GM19035 (cell line): Measurements from ENCODE around the gene ESPNL.
A peak's percentile ranks its signal among the peaks of the same experiment; 100 is the strongest.
"Not testable (repeated sequence)": the region's sequence is repeated elsewhere in the genome, so short reads cannot be mapped to it uniquely, and the experiment has no call there.

Source experiments
- ATAC-seq: cut with Tn5 transposase; IDR thresholded peaks from one replicate; pipeline ENCODE4 v1.9.1; 2021; ENCODE audit not compliant: unreplicated experiment

Gene ESPNL, protein sequence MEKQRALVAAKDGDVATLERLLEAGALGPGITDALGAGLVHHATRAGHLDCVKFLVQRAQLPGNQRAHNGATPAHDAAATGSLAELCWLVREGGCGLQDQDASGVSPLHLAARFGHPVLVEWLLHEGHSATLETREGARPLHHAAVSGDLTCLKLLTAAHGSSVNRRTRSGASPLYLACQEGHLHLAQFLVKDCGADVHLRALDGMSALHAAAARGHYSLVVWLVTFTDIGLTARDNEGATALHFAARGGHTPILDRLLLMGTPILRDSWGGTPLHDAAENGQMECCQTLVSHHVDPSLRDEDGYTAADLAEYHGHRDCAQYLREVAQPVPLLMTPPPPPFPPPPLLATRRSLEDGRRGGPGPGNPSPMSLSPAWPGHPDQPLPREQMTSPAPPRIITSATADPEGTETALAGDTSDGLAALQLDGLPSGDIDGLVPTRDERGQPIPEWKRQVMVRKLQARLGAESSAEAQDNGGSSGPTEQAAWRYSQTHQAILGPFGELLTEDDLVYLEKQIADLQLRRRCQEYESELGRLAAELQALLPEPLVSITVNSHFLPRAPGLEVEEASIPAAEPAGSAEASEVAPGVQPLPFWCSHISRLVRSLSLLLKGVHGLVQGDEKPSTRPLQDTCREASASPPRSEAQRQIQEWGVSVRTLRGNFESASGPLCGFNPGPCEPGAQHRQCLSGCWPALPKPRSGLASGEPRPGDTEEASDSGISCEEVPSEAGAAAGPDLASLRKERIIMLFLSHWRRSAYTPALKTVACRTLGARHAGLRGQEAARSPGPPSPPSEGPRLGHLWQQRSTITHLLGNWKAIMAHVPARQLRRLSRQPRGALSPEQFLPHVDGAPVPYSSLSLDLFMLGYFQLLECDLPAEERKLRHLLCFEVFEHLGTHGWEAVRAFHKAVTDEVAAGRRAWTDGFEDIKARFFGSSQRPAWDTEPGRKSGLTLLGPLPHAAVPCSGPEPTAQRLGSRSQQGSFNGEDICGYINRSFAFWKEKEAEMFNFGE

DNA sequence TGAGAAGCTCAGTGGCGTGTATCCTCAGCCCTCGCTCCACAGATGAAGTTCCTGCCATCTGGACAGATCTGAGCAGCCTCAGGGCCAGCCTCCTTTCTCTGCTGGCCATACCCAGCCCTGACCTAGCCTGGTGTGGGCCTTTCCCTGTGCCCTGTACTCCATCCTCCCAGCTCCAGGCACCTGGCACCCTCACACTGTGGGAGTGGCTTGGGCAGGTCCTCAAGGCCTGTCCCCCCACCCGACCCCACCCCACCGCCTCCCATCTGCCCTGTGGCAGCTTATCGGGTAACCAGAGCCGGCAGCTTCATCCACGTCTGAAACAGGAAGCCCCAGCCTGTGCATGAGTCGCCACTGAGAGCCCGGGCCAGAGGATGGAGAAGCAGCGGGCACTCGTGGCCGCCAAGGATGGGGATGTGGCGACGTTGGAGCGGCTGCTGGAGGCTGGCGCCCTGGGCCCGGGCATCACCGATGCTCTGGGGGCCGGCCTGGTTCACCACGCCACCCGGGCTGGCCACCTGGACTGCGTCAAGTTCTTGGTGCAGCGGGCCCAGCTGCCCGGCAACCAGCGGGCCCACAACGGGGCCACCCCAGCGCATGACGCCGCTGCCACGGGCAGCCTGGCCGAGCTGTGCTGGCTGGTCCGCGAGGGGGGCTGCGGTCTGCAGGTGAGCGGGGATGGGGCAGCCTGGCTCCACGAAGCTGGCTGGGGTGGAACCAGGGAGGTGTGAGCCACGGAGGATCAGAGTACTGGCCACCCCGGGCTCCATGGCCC, at the start of gene ESPNL:
ESPNL (plus strand) TSS at position 292 of the 772 bp plus-strand sequence; CDS start at position 372, 80 bp downstream.
- ATAC-seq = no peak

DNA sequence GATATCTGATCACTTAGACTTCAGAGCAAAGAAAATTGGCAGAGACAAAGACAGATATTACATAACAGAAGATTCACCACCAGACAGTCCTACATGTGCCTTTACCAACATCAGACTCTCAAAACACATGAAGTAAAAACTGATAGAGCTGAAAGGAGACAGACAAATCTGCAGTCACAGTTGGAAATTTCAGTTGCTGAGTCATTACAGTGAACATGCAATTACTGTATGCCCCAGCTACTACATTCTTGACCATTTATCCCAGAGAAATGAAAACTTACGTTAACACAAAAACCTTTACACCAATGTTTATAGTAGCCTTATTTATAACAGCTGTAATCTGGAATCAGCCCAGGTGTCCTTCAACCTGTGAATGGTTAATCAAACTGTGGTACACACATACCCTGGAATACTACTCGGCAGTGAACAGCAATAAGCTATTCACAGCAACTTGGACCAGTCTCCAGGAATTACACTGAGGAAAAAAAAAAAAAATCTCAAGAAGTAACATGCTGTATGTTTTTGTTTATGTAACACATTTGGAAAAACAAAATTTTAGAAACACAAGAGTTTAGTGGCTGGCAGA, 46.9 kb upstream of the ESPNL start:
- no peak for ATAC-seq

DNA sequence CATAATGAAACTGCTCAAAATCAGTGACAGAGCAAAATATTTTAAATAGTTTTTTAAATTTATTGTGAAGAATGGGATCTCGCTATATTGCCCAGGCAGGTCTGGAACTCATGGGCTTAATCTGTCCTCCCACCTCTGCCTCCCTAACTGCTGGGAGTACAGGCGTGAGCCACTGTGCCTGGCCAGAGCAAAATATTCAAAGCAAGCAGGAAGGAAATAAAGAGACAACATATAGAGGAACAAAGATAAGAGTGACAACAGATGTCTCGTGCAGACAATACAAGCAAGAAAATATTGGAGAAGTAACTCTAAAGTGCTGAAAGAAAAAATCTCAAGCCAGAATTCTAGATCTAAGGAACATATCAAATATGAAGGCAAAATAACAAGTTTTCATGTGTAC, 44.3 kb upstream of the ESPNL start:
- no peak for ATAC-seq

DNA sequence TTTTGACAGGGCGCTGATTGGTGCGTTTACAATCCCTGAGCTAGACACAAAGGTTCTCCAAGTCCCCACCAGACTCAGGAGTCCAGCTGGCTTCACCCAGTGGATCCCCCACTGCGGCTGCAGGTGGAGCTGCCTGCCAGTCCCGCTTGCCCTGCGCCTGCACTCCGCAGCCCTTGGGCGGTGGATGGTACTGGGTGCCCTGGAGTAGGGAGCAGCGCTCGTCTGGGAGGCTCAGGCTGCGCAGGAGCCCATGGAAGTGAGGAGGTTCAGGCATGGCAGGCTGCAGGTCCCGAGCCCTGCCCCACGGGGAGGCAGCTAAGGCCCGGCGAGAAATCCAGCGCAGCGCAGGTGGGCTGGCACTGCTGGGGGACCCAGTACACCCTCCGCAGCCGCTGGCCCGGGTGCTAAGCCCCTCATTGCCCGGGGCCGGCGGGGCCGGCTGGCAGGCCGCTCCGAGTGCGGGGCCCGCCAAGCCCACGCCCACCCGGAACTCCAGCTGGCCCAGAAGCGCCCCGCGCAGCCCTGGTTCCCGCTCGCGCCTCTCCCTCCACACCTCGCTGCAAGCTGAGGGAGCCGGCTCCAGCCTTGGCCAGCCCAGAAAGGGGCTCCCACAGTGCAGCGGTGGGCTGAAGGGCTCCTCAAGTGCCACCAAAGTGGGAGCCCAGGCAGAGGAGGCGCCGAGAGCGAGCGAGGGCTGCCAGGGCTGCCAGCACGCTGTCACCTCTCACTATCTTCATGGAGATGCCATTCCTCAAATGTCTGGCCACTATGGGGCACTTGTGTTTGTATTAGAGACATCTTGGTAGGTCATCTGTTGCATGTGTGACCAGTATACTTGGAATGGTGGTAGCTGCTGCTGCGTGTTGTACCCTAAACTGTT, 42.2 kb upstream of the ESPNL start:
- not testable (repeated sequence) for ATAC-seq

DNA sequence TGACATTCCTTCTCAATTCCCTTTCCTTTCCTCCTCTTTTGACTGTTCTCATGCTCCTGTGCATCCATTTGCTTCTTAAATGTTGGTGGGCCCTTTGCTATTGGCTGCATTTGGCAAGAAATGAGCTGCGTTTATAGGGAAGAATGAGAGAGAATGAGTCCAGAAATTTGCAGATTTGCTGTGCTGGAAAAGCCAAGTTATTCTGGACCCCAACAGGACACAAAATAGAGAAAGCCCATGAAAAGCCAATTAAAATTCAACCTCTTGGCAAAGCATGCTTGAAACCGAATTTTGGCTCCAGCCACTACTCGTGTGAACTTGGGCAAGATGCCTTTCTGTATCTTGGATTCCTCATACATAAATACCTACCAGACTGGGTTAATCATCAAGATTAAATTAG, 40.6 kb upstream of the ESPNL start:
- no peak for ATAC-seq

DNA sequence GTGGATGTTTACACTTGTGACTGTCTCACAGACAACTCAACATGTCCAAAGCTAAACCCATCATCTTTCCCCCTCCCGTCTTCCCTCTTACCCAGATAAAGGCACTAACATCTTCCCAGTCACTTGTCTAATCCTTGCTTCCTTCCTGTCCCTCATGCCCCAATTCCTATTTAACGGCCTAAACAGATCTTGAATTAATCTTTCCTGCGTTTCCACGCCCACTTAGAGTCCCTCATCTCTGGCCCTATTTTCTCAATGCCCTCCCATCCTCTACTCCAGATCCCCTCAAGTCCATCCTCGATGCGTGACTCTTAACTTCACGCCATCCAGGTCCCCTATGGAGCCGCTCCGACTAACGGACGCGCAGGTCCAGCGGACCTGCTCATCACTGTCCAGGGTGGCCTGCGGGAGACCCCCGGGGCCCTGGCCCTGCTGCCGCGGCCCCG, 40.0 kb upstream of the ESPNL start:
- no peak for ATAC-seq

DNA sequence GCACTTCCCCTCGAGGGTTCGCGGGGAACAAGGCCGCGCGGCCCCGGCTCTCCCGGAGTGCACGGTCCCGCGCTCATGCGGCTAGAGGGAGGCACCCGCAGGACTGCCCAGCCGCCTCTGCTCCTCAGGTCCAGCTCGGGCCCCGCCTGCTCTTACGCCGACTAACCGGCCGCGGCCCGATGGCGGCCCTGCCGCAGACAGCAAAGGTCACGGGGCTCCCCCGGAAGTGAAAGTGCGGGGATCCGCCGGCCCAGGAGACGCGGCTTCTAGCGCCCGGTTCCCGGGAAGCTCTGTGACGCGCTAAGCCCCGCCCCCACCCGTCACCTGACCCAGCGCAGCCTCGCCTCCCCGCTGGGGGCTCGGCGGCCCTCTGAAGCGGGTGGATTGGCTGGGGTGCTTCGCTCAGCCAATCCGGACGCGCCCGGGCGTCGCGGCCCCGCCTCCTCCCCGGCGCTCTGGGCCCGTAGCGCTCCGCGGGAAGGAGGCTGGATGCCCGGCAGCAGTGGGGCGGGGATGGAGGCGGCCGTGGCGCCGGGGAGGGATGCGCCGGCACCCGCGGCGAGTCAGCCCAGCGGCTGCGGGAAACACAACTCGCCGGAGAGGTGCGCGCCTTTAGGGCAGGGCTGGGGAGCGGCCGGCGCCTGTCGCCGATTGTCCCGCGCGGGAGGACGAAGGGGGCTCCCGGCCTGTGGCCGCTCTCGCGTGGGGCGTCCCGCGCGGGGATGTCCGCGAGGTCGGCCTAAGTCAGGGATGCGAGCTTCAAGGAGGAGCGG, 39.4 kb upstream of the ESPNL start, which contains the start of gene SCLY:
SCLY (plus strand) TSS at position 460 of the 773 bp plus-strand sequence; CDS start at position 514, 54 bp downstream.
- ATAC-seq = peak; percentile 97

DNA sequence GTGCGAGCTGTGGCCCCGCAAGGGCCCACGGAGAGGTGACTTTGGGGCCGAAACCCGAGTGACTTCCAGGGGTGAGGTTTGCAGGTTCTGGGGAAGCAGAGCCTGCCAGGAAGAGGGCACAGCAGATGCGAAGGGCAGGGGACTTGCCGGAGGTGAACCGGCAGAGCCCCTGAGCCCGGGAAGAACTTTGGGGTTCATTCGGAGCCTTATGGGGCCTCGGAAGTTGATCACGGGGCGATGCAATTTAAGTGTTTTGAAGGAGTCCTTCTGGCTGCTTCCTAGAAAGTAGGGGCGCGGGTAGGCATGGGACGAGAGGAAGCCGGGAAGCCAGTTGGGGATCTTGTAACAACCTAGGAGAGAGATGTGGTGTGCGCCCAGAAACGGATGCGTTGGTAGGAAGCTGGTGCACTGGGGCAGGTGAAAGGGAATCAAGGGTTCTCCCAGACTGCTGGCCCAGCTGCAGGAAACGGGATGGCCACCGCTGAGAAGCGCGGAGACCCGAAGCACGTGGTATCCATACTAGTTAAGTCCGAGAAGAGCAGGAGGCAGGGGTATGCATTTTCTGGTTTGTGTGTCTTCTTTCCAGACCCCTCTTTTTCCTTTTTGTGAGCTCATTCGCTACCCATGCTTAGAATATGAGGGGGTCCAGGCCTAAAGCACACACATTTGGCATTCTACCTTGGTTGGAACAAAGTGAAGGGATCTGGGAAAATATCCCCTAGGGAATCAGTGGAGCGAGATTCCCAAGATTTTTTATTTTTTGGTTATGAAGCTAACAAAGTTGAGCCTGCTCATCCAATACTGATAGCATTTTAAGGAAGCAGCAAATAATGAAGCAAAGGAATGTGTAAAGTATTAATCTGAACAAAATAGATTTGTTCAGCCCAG, 38.6 kb upstream of the ESPNL start:
- peak; percentile 14 for ATAC-seq

DNA sequence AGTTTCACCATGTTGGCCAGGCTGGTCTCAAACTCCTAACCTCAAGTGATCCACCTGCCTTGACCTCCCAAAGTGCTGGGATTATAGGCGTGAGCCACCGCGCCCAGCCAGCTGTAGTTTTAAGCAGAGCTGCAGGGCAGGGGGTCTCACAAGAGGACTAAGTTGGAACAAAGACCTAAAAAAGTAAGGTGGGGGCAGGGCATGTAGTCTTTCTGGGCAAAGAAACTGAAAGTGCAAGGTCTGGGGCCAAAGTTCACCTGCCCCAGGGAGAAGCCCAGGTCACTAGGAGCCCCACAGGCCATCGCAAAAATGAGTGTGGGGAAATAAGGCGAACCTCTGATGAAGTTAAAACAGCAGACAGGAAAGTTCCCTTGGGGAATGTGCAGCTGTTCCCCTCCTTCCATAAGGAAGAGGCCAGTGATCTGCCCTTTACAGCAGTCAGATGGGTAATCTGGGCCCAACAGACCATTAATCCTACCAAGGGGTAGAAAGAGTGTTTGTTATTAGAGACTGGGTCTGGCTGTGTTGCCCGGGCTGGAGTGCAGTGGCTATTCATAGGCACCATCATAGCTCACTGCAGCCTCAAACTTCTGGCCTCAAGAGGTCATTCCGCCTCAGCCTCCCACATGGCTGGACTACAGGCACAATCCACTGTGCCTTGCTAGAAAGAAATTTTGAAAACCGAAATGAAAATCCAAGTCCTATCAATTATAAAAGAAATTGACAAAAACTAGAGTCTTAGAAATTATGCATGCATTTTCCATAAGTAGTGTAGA, 36.5 kb upstream of the ESPNL start:
- no peak for ATAC-seq

DNA sequence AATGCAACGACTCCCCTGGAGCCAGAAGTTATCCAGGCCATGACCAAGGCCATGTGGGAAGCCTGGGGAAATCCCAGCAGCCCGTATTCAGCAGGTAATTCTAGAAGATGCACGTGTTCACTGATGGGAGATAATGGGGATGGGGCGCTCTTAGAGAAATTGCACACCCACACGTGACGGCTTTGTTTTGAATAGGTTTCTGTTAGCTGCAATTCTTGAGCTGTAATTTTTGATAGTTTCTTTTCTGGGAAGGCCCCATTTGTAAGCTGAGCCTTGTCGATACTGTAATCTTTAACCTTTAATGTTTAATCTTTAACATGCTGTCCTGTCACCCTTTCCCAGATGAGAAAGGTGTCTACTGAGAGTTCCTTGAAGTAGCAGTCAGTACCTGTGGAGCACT, 35.8 kb upstream of the ESPNL start:
- ATAC-seq = no peak

DNA sequence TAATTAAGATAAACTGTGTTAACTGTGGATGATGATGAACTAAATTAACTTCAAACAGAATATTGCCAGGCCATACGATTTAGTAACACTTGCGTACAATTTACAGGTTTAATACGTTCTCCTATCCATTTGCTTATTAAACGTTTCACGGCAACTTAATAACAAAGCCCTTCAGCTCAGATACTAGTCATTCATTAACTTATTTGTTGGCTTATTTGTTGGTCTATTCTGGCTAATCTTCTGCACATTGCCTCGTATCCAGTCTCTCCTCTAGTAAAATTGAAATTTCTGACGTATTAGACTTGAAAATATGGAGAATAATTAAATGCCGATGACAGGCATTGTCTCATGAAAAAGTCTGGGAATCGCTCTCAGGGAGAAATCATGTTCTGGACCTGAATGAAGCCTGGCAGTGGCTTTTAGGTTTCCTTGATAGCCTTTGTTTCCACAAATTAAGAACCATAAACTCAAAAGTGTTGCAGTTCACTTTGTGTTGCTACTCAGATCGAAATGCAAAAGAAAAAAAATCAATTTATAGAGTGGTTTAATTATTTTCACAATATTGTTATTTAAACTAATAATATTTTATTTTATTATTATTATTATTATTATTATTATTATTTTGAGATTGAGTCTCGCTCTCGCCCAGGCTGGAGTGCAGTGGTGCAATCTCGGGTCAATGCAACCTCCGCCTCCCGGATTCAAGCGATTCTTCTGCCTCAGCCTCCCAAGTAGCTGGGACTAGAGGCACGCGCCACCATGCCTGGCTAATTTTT, 34.9 kb upstream of the ESPNL start:
- no peak for ATAC-seq

DNA sequence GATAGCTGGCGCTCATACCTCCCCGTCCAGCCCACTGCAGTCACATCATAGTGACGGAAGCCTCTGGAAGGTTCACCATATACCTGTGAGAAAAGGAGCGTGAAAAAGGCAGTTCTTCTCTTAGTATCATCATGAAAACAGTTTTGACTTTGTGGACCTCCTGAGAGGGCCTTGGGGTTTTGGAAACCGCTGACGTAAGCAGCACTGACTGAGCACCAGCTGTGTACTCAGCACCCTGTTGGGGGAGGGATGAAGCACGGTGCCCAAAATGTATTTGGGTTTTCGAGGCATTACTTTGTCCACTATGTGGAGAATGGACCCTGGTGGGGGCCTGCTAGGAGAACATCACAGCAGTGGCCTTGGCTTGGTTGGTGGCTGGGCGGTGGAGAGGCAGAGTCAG, 33.9 kb upstream of the ESPNL start:
- no peak for ATAC-seq

DNA sequence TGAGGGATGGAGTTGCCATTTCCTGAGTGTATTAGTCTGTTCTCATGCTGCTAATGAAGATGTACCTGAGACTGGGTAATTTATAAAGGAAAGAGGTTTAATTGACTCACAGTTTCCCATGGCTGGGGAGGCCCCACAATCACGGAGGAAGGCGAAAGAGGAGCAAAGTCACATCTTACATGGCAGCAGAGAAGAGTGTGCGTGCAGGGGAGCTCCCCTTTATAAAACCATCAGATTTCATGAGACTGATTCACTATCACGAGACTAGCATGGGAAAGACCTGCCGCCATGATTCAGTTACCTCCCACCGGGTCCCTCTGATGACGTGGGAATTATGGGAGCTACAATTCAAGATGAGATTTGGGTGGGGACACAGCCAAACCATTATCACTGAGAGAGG, 33.4 kb upstream of the ESPNL start:
- ATAC-seq = not testable (repeated sequence)

DNA sequence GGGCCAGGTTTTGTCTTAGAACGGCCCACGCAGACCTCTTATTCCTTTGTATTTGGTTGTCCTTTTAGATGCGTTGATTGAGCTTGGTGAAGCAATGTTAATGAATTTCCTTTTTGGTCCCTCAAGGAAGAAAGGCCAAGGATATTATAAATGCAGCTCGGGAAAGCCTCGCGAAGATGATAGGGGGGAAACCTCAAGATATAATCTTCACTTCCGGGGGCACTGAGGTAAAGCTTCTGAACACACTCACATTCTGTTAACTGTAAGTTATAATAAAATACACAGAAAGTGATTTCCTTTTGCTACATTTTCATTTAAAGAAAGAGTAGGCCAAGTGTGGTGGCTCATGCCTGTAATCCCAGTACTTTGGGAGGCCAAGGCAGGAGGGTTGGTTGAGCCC, 32.2 kb upstream of the ESPNL start:
- no peak for ATAC-seq

DNA sequence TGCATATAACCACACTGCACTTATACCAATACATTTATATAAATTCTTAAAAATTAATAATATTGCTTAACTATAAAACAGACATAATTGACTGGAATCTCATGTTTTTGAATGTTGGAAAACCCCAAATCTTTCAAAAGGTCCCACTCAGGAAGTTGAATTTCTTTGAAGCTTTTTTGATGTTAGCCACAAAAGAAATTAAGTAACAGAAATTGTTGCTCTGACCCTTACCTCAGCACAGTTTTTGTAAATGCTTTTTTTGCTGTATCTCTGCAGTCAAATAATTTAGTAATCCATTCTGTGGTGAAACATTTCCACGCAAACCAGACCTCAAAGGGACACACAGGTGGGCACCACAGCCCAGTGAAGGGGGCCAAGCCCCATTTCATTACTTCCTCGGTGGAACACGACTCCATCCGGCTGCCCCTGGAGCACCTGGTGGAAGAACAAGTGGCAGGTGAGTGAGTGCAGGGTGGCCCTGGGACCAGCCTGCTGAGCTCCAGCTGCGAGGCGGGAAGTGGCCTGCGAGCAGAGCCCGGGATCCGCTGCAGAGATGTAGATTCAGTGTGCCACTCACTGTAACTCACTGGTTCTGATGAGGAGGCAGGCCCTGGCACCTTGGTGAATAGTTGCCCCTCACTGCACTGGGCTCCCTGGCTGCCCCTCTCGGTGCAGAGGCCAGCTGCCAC, 31.0 kb upstream of the ESPNL start:
- no peak for ATAC-seq

DNA sequence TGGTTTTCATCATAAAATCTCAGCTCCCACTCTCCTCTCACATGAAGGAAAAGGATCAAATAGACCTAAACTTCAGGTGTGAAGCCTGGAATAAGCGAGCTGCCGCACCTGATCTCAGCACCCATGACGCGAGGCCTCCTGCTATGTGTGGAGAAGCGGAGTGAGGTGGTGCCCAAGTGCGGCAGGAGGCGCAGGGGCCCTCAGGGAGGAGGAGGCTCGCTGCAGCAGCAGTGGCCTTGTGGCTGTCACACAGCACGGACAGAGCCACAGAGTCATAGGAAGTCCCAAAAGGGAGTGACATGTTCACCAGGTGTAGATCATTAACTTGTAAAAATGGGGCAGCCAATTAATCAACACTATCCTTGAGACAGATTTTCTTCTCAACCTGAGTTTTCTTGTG, 30.3 kb upstream of the ESPNL start:
- ATAC-seq = no peak
